Activated T-helper 2 cell treated with anti-CD3 and anti-CD28 coated beads, Interferon-gamma antibody, Interleukin-2, Interleukin-4, amounts not matched to agents 10 μg/mL and 5 μg/mL and 100 μg/mL, durations not matched to agents 14 hours and 24 hours and 36 hours (primary cell): ENCODE data around the gene C1QL1. TPM values are rescaled to one million over a fixed set of nuclear protein-coding genes. Genes with fewer than 3 reads are reported as not detected.
A peak's percentile ranks its signal among the peaks of the same experiment; 100 is the strongest.

Experiments
- DNase-seq: peaks from one replicate; pipeline ENCODE4 v3.0.0; 2021; ENCODE audit warnings: low spot score
- H3K27ac Mint-ChIP-seq: one replicate; pipeline ENCODE4 v1.8.0; 2021; ENCODE audit warnings: mixed read lengths
- H3K27me3 Mint-ChIP-seq: one replicate; pipeline ENCODE4 v1.8.0; 2021; ENCODE audit warnings: low read depth, mixed read lengths
- H3K36me3 Mint-ChIP-seq: one replicate; pipeline ENCODE4 v1.8.0; 2021; ENCODE audit warnings: low read depth, mixed read lengths
- H3K4me1 Mint-ChIP-seq: one replicate; pipeline ENCODE4 v1.8.0; 2021; ENCODE audit warnings: low read depth, mixed read lengths
- H3K4me3 Mint-ChIP-seq: one replicate; pipeline ENCODE4 v1.8.0; 2021; ENCODE audit warnings: low read depth, mild to moderate bottlenecking, moderate library complexity, mixed read lengths
- H3K9me3 Mint-ChIP-seq: one replicate; pipeline ENCODE4 v1.8.0; 2021; ENCODE audit warnings: mixed read lengths
- intact Hi-C: fragments of 100-400 bp; cut with micrococcal nuclease; formaldehyde crosslinking; loops from one replicate; pipeline ENCODE4 v1.15.1; 2023
- total RNA-seq: library from RNA; stranded (reverse); gene quantifications from 2 replicates; pipeline ENCODE4 v1.2.3, GENCODE V29; 2022

The C1QL1 gene
- total RNA-seq, result 0.41 and 0.48 TPM in 2 replicates

DNA sequence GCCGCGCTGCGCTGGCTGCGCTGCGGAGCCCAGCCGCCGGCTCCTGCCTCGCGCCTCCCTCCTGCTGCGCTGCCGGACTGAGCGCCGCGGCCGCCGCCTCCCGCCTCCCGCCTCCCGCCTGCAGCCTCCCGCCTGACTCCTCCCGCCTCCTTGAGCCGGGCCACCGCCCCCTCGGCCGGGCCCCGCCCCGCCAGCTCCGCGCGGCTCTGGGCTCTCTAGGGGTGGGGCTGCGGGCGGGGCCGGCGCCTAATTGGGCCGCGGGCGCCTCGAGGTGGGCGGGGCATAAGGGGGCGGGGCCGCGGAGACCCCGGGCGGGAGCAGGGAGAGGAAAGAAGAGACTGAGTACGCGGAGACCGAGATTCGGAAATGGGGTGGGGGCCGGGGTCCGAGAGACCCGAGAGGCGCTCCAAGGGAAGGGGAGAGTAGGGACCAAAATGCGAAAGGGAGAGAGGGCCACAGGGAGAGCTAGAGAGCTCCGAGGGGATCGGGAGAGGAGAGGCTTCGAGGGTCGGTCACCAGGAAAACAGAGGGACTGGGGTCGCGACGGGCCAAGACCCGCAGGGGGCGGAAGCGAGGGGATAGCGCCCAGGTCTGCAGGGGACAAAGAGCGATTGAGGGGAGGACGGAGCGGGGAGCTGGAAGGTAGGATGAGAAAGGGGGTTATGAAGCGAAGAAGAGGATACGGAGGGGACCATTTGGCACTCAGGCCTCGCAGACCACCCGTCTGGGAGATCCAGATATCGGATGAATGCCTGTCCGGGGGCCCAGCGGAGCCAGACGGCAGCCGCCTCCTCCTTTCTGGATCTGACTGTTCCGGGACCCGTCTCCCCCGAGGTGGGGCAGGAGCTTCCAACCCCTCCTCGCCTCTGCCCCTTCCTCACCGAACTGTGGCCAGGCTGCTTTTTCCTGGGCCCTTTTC, at the start of gene C1QL1:
Gene C1QL1 (minus strand): TSS at position 79 of the 919 bp plus-strand sequence. CDS start 255 bp downstream, outside the sequence.
- peak; percentile 83 for DNase-seq
- Mint-ChIP-seq H3K4me3 (peak within 1 kb of the TSS; percentile 77), H3K4me1 (peaks cover 30% of the 10 kb centered on the region), H3K27ac (no peak within 1 kb of the TSS), H3K9me3 (no peaks in the 10 kb centered on the region), H3K27me3 (peaks cover 59% of the 10 kb centered on the region), H3K36me3 (peaks cover 4% of the 10 kb centered on the region)
- intact Hi-C loops, result loop anchor here (2.0 to 5.0 kb wide), 2 partner anchors 22 to 49 kb away; partner anchors contain the start of gene KIF18B

GRCh38 chr17:45016823-45017222, 48.7 kb upstream of the C1QL1 start:
- Mint-ChIP-seq H3K27ac (no peak overlapping the region), H3K4me3 (no peak overlapping the region), H3K36me3 (peaks cover 10% of the 10 kb centered on the region), H3K9me3 (no peaks in the 10 kb centered on the region), H3K27me3 (peaks cover 31% of the 10 kb centered on the region), H3K4me1 (peaks cover 19% of the 10 kb centered on the region)
- no peak for DNase-seq
- intact Hi-C loops, result loop anchor here (5.0 kb wide), 1 partner anchor 50 kb away; the partner anchor contains the start of gene C1QL1

DNA sequence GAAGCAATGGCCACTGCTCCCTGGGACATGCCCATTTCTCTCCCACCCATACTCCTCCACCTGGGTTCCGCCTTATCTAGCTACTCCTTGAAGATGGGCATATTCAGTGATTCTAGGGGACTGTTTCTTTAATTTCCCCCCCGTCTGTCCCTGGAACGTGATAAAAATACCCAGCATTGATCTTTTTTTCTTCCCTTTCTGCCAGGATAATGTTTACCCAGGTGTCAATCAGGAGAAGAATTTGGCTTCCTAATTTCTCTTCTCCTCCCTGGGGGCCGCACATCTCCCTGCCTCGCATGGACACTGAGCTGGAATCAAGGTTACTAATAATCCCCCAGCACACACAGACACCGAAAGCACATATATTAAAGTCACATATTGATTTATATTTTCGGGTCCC, 48.1 kb upstream of the C1QL1 start:
- no peak overlapping the region for H3K4me3 Mint-ChIP-seq
- intact Hi-C loops, result loop anchor here (5.0 kb wide), 1 partner anchor 49 kb away; the partner anchor contains the start of gene C1QL1

GRCh38 chr17:45013021-45013997, 45.2 kb upstream of the C1QL1 start:
- Mint-ChIP-seq H3K9me3 (no peaks in the 10 kb centered on the region), H3K4me3 (no peak overlapping the region), H3K36me3 (no peaks in the 10 kb centered on the region), H3K27me3 (peaks cover 7% of the 10 kb centered on the region), H3K27ac (no peak overlapping the region), H3K4me1 (peaks cover 2% of the 10 kb centered on the region)
- intact Hi-C loops, result no loop called here
- no peak for DNase-seq

More for the DNA sequence above, 48.1 kb upstream of the C1QL1 start:
- Mint-ChIP-seq H3K27me3 (peaks cover 29% of the 10 kb centered on the region), H3K27ac (no peak overlapping the region), H3K9me3 (no peaks in the 10 kb centered on the region), H3K36me3 (peaks cover 6% of the 10 kb centered on the region), H3K4me1 (peaks cover 15% of the 10 kb centered on the region)
- DNase-seq, result no peak

DNA sequence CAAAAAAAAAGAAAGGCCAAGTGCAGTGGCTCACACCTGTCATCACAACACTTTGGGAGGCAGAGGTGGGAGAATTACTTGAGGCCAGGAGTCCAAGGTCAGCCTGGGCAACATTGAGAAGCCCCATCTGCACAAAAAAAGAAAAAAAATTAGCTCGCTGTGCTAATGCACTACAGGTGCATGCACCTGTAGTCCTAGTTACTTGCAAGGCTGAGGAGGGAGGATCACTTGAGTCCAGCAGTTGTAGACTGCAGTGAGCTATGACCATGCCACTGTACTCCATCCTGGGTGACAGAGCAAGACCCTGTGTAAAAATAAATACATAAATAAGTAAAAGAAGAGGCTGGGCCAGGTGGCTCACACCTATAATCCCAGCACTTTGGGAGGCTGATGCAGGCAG, 43.7 kb upstream of the C1QL1 start:
- Mint-ChIP-seq H3K4me1 (no peaks in the 10 kb centered on the region), H3K36me3 (no peaks in the 10 kb centered on the region), H3K9me3 (no peaks in the 10 kb centered on the region), H3K27ac (no peak overlapping the region), H3K27me3 (peaks cover 7% of the 10 kb centered on the region), H3K4me3 (no peak overlapping the region)
- no peak for DNase-seq
- intact Hi-C loops, result no loop called here

- DNase-seq, result no peak
- Mint-ChIP-seq H3K27me3 (peaks cover 5% of the 10 kb centered on the region), H3K9me3 (no peaks in the 10 kb centered on the region), H3K36me3 (no peaks in the 10 kb centered on the region), H3K27ac (no peak overlapping the region), H3K4me1 (no peaks in the 10 kb centered on the region), H3K4me3 (no peak overlapping the region)
- intact Hi-C loops, result no loop called here
These were observed 41.8 kb upstream of the C1QL1 start for GRCh38 chr17:45009676-45010467.

- no peaks in the 10 kb centered on the region for H3K4me1 Mint-ChIP-seq
- intact Hi-C loops, result no loop called here
- H3K27me3 Mint-ChIP-seq, result peaks cover 5% of the 10 kb centered on the region
- no peak overlapping the region for H3K27ac Mint-ChIP-seq
- H3K4me3 Mint-ChIP-seq, result no peak overlapping the region
- H3K9me3 Mint-ChIP-seq, result no peaks in the 10 kb centered on the region
- no peaks in the 10 kb centered on the region for H3K36me3 Mint-ChIP-seq
- DNase-seq, result no peak
These were observed 40.1 kb upstream of the C1QL1 start for GRCh38 chr17:45008216-45008615.

DNA sequence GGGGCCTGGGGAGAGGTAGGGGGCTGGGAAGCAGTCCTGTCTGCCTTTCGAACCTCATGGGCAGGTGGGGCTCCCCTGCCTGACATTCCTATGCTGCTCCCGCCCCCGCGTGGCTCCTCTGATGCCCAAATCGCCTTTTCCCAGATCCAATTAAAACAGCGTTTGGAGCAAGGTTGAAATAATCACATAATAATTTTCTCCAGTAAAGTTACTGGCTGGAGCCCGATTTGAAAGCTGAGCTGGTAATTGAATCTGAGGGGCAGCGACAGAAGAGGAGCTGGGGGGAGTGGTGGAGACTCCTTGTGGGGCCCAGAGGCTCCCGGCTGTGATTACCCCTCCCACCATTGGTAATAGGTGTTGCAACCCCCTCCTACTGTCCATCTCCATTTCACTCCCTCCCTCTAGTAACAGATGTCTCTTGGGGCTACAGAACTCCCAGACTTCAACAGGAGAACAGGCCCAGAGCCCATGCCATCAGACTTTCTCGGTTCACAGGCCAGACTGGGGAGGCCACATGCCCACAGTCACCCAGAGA, 38.9 kb upstream of the C1QL1 start:
- intact Hi-C loops, result no loop called here
- H3K4me1 Mint-ChIP-seq, result no peaks in the 10 kb centered on the region
- no peak overlapping the region for H3K4me3 Mint-ChIP-seq
- H3K36me3 Mint-ChIP-seq, result no peaks in the 10 kb centered on the region
- DNase-seq, result no peak
- no peaks in the 10 kb centered on the region for H3K9me3 Mint-ChIP-seq
- no peak overlapping the region for H3K27ac Mint-ChIP-seq
- H3K27me3 Mint-ChIP-seq, result peaks cover 5% of the 10 kb centered on the region

DNA sequence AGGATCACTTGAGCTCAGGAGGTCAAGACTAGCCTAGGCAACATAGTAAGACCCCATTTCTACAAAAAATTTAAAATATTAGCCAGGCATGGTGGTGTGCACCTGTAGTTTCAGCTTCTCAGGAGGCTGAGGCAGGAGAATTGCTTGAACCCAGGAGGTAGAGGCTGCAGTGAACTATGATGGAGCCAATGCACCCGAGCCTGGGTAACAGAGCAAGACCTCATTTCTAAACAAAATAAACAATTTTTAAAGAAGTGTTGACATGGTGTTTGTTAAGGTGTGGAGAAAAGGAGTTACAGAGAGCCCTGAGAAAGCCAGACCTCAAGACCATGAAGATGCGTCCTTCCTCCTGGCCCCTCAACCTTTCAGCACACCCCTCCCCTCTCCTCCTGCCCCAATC, 37.6 kb upstream of the C1QL1 start:
- H3K9me3 Mint-ChIP-seq, result no peaks in the 10 kb centered on the region
- H3K27ac Mint-ChIP-seq, result no peak overlapping the region
- peaks cover 6% of the 10 kb centered on the region for H3K27me3 Mint-ChIP-seq
- no peaks in the 10 kb centered on the region for H3K4me1 Mint-ChIP-seq
- intact Hi-C loops, result no loop called here
- DNase-seq, result no peak
- no peaks in the 10 kb centered on the region for H3K36me3 Mint-ChIP-seq
- no peak overlapping the region for H3K4me3 Mint-ChIP-seq

- Mint-ChIP-seq H3K4me3 (no peak overlapping the region), H3K4me1 (no peaks in the 10 kb centered on the region), H3K9me3 (no peaks in the 10 kb centered on the region), H3K36me3 (no peaks in the 10 kb centered on the region), H3K27ac (no peak overlapping the region), H3K27me3 (peaks cover 9% of the 10 kb centered on the region)
- intact Hi-C loops, result no loop called here
- DNase-seq, result no peak
These were observed 36.3 kb upstream of the C1QL1 start for GRCh38 chr17:45004388-45004787.

DNA sequence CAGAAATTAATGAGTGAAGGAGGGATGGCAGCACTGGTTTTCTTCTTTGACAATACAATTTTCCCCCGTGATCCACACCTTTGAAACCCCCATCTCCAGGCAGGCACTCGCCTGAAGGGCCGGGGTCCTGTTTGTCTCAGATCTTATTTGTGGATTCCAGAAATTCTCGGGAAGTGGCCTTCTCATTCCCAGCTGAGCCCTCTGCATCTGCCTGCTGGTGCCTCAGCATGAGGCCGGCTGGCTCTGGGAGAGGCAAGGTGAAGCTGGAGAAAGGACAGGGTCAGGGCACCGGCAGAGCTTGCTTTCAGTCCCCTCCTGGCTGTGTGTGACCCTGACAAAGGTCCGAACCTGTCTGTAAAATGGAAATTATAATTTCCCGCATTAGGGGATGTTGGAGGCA, 35.8 kb upstream of the C1QL1 start:
- peaks cover 9% of the 10 kb centered on the region for H3K27me3 Mint-ChIP-seq
- H3K27ac Mint-ChIP-seq, result no peak overlapping the region
- H3K4me1 Mint-ChIP-seq, result no peaks in the 10 kb centered on the region
- no peak for DNase-seq
- intact Hi-C loops, result no loop called here
- H3K36me3 Mint-ChIP-seq, result no peaks in the 10 kb centered on the region
- no peaks in the 10 kb centered on the region for H3K9me3 Mint-ChIP-seq
- no peak overlapping the region for H3K4me3 Mint-ChIP-seq

GRCh38 chr17:45001310-45001709, 33.2 kb upstream of the C1QL1 start:
- intact Hi-C loops, result no loop called here
- peaks cover 13% of the 10 kb centered on the region for H3K27me3 Mint-ChIP-seq
- no peaks in the 10 kb centered on the region for H3K9me3 Mint-ChIP-seq
- H3K27ac Mint-ChIP-seq, result no peak overlapping the region
- H3K36me3 Mint-ChIP-seq, result no peaks in the 10 kb centered on the region
- no peak overlapping the region for H3K4me3 Mint-ChIP-seq
- H3K4me1 Mint-ChIP-seq, result peaks cover 2% of the 10 kb centered on the region
- DNase-seq, result no peak
